ENCODE measurements around the gene ZNF738. TPM values are rescaled to one million over a fixed set of nuclear protein-coding genes. Genes with fewer than 3 reads are reported as not detected.

Gene ZNF738
- total and polyA plus RNA-seq, 10 of the 15 experiments (the other 5 are each of a cell fraction or from before 2014, with no cell fraction given): 11.6 to 29.4 (median 15.0) TPM

GRCh38 chr19:21423057-21424041 is 64.5 kb downstream of the ZNF738 start:
- ATAC-seq (no peak), DNase-seq (ENCODE audit: low read depth, low spot score) (no peak), FAIRE-seq (no peak)
- Histone ChIP-seq H3K27me3 (replicated peaks in 1 of 2; ENCODE audit: control insufficient read depth in 2 of 2, insufficient read depth in 2 of 2, low read length in 1 of 2) (no peaks in the 10 kb centered on the region), H3K27ac (ENCODE audit: control insufficient read depth, insufficient read depth) (no peak overlapping the region), H2AFZ (ENCODE audit: control insufficient read depth, low read depth, low read length) (no peak overlapping the region), H3K79me2 (ENCODE audit: control insufficient read depth, insufficient read depth, low read length) (no peaks in the 10 kb centered on the region), H3K9me3 (replicated peaks; ENCODE audit: control insufficient read depth, insufficient read depth, low read length) (peaks cover 7% of the 10 kb centered on the region; the same call in 2 of the 3 replicates), H3K9ac (ENCODE audit: control insufficient read depth, insufficient read depth, low read length) (no peak overlapping the region), H3K4me3 (no peak overlapping the region), H3K4me1 (ENCODE audit: control insufficient read depth, insufficient read depth, low read length) (no peaks in the 10 kb centered on the region), H3K4me2 (ENCODE audit: control insufficient read depth, insufficient read depth) (no peak overlapping the region), H4K20me1 (ENCODE audit: control insufficient read depth, insufficient read depth) (no peaks in the 10 kb centered on the region), H3K36me3 (ENCODE audit: control insufficient read depth in 2 of 2, insufficient read depth in 2 of 2, low read length in 1 of 2) (no peaks in the 10 kb centered on the region)
- BruUV-seq (replicated peaks): no TSS peak
- intact Hi-C loops (cut with micrococcal nuclease; ENCODE audit: unreplicated experiment) (no loop called here), in situ Hi-C loops (cut with MboI) (no loop called here)
- whole genome bisulfite sequencing (ENCODE audit: insufficient coverage, insufficient replicate concordance, low lambda C conversion rate, missing lambda C conversion rate): 88% methylated on average over 1 of the region's 1 CpG
- ChIA-PET SMC1A (ENCODE audit: uncharacterized antibody, unreplicated experiment) (no interaction called here), CTCF (no interaction called here), POLR2A (no interaction called here), RAD21 (ENCODE audit: unreplicated experiment) (no interaction called here)
- no peak for TF ChIP-seq FOS (IDR thresholded peaks at IDR 0.05; ENCODE audit: borderline replicate concordance, extremely low read depth, insufficient read length)
- TF ChIP-seq BHLHE40 (IDR thresholded peaks at IDR 0.05; ENCODE audit: borderline replicate concordance in 1 of 2, low read depth in 2 of 2, low read length in 1 of 2): no peak
- TF ChIP-seq, protein P1, sequence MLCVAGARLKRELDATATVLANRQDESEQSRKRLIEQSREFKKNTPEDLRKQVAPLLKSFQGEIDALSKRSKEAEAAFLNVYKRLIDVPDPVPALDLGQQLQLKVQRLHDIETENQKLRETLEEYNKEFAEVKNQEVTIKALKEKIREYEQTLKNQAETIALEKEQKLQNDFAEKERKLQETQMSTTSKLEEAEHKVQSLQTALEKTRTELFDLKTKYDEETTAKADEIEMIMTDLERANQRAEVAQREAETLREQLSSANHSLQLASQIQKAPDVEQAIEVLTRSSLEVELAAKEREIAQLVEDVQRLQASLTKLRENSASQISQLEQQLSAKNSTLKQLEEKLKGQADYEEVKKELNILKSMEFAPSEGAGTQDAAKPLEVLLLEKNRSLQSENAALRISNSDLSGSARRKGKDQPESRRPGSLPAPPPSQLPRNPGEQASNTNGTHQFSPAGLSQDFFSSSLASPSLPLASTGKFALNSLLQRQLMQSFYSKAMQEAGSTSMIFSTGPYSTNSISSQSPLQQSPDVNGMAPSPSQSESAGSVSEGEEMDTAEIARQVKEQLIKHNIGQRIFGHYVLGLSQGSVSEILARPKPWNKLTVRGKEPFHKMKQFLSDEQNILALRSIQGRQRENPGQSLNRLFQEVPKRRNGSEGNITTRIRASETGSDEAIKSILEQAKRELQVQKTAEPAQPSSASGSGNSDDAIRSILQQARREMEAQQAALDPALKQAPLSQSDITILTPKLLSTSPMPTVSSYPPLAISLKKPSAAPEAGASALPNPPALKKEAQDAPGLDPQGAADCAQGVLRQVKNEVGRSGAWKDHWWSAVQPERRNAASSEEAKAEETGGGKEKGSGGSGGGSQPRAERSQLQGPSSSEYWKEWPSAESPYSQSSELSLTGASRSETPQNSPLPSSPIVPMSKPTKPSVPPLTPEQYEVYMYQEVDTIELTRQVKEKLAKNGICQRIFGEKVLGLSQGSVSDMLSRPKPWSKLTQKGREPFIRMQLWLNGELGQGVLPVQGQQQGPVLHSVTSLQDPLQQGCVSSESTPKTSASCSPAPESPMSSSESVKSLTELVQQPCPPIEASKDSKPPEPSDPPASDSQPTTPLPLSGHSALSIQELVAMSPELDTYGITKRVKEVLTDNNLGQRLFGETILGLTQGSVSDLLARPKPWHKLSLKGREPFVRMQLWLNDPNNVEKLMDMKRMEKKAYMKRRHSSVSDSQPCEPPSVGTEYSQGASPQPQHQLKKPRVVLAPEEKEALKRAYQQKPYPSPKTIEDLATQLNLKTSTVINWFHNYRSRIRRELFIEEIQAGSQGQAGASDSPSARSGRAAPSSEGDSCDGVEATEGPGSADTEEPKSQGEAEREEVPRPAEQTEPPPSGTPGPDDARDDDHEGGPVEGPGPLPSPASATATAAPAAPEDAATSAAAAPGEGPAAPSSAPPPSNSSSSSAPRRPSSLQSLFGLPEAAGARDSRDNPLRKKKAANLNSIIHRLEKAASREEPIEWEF (IDR thresholded peaks at IDR 0.05; ENCODE audit: insufficient replicate concordance, low read depth, low read length): no peak
- TF ChIP-seq ZNF274 (IDR thresholded peaks at IDR 0.05; ENCODE audit: insufficient read depth, insufficient read length): peak; percentile 28
- no peak for TF ChIP-seq NKRF (conservative IDR thresholded peaks at IDR 0.05)
- TF ChIP-seq ZBED1 (IDR thresholded peaks at IDR 0.05; ENCODE audit: borderline replicate concordance): no peak
- TF ChIP-seq ZNF592 (IDR thresholded peaks at IDR 0.05): no peak
